Hepatocyte (in vitro differentiated cells): Measurements from ENCODE around the gene RFT1.

ENCODE experiments used
- EZH2 ChIP-seq: fragments of 200-600 bp; sonication (generic); IDR thresholded peaks from 2 replicates; pipeline ENCODE4 v1.6.1; 2016; ENCODE audit warnings: antibody characterized with exemption, mild to moderate bottlenecking, borderline replicate concordance
- EZH2phosphoT487 ChIP-seq: fragments of 200-600 bp; sonication (generic); IDR thresholded peaks from one replicate; pipeline ENCODE4 v1.6.1; 2018; ENCODE audit warnings: antibody characterized with exemption, mild to moderate bottlenecking, low read depth, moderate library complexity; ENCODE audit not compliant: unreplicated experiment, severe bottlenecking
- TF ChIP-seq, protein P1 (sequence below): fragments of 200-600 bp; sonication (generic); IDR thresholded peaks from 2 replicates; pipeline ENCODE4 v1.5.1; 2016; ENCODE audit warnings: antibody characterized with exemption, mild to moderate bottlenecking; ENCODE audit not compliant: poor library complexity

DNA sequence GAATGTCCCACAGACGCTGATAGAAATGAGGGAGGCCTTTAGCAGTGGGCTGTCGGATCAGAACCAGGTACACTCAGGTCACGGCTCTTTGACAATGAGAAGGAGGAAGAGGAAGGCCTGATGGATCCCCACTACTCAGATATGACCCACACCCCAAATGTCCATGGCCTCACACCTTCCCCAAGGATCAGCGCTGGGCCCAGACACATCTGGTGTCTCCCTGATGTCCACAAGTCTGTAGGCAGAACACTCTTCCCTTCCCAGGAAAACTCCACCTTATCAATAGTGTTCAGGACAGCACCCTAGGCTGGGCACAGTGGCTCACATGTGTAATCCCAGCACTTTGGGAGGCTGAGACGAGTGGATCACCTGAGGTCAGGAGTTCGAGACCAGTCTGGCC, 51.1 kb downstream of the RFT1 start:
- TF ChIP-seq, protein P1, sequence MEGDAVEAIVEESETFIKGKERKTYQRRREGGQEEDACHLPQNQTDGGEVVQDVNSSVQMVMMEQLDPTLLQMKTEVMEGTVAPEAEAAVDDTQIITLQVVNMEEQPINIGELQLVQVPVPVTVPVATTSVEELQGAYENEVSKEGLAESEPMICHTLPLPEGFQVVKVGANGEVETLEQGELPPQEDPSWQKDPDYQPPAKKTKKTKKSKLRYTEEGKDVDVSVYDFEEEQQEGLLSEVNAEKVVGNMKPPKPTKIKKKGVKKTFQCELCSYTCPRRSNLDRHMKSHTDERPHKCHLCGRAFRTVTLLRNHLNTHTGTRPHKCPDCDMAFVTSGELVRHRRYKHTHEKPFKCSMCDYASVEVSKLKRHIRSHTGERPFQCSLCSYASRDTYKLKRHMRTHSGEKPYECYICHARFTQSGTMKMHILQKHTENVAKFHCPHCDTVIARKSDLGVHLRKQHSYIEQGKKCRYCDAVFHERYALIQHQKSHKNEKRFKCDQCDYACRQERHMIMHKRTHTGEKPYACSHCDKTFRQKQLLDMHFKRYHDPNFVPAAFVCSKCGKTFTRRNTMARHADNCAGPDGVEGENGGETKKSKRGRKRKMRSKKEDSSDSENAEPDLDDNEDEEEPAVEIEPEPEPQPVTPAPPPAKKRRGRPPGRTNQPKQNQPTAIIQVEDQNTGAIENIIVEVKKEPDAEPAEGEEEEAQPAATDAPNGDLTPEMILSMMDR: no peak
- TF ChIP-seq EZH2: no peak
- TF ChIP-seq EZH2phosphoT487: no peak
